GM19240 (cell line): ENCODE results near the gene BCL2L14.

Experiments
- DNase-seq: peaks from one replicate; pipeline ENCODE4 v3.0.0; 2011; ENCODE audit warnings: low spot score; ENCODE audit not compliant: insufficient read length

BCL2L14 gene

DNA sequence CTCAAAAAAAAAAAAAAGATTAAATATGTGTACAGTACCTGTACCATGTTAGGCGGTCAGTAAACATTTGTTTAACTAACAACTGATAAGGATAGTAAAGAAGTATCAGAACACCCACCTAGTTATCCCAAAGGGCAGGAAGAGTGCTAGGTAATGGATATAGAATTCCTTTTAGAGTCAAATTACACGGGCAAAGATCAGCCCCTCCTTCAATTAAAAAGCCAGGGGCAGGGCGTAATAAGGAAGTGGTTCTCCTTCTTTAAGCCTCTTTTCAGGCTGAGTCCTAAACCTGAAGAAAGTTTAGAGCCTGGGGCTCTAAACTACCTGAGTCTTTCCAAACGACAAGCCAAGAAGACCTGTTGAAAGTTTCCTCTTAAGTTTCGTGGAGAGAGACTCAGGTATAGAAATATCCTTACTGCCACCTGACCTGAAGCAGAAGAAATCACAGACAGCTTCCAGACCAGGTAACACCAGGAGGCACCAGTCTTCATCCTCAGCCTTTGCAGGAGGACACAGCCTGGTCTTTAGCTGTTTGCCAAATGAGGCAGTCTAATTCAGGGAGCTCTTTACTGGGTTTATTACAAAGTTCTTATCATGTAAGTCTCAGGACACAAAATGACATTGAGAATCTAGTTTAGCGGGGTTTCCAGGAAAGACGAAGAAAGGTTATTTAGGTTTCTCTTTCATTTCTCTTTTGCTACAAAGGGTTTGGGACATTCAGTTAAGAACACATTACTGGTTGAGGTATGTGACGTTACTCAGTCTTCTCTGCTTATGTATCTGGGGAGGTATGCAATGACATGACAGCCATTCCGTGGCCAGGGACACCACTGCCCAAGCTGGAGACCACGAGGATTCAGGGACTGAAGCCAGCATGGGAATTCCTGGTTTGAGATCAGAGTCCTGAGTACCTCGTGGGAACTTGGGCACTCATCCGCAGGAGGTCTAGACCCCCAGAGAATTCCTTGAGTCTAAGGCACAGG is at the start of gene BCL2L14:
BCL2L14 (plus strand) TSS at position 266 of the 983 bp plus-strand sequence. CDS start 8,367 bp downstream, outside the sequence.
- no peak for DNase-seq

DNA sequence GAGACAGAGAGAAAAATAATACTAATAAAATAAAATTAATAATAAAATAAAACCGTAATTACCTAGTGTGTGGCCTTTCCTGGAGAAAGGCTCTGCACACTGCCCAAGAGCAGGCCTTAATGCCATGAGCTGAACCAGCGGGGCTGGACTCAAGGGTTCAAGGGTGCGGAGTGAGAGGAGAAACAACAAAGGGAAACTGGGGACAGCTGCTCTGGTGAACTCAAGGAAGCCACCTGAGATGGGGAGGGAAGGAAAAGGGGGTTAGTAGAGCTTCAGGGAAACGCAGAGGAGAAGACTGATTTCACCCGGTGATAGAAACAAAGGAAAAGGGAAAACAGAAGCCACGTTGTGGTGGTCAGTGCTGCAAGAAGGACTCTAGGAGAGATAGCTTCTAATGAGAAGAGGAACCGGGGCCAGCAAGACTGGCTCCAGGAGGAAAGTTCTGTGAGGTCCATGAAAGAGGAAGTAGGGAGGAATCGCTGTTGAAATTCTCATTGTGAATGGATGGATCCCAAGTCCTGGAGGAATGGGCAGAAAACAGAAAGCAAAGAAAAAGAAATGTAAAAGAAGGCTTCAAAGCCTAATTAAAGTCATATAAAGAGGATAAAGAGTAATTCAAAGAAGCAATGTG is 48.3 kb upstream of the BCL2L14 start:
- no peak for DNase-seq

DNA sequence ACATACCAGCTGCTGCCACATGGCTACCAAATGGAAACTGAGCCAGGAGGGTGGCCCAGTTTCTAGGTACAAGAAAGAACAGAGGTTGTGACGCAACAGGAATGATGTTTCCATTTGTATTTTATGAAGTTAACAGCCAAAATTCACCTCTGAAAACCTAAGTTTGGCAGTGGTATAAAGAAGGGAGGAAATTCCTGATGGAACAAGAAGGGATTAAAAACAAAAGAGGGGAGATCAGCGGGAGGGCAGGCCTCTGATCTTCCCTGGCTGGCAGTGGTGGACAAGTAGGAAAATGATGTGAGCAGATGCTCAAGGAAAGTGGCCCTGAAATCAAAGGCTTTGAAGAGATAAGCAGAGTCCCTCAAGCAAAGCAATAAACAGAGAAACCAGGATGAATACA is 47.3 kb upstream of the BCL2L14 start:
- DNase-seq = no peak

- no peak for DNase-seq
Measured at GRCh38 chr12:12024911-12025682, 45.6 kb upstream of the BCL2L14 start.

DNA sequence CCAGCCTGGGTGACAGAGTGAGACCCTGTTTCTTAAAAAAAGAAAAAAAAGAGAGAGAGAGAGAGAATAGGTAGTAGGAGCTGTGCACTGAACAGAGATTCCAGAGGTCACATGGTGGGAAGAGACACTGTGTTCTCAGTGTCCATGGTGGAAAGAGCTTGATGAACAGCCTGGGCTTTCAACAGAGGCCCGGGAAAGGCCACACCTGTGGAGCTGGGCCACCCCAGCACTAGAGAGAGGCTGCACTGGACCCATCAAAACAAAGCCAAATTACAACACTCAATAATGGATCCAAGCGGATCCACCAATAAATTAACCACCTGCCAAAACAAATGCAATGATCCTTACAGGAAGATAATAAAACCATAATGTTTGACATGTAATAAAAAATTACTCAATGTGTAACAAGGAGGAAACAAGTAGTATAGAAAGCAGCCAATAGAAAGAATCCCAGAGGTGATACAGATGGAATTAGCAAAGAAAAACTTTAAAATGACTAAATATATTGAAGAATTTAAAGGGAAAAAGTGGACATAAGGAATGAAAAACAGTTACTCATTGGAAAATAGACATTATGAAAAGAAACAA is 44.8 kb upstream of the BCL2L14 start:
- no peak for DNase-seq

- DNase-seq = no peak
Measured at GRCh38 chr12:12028668-12029402, 41.9 kb upstream of the BCL2L14 start.

- DNase-seq = no peak
Measured at GRCh38 chr12:12029653-12030052, 41.1 kb upstream of the BCL2L14 start.

- no peak for DNase-seq
Measured at GRCh38 chr12:12032260-12032791, 38.4 kb upstream of the BCL2L14 start.

DNA sequence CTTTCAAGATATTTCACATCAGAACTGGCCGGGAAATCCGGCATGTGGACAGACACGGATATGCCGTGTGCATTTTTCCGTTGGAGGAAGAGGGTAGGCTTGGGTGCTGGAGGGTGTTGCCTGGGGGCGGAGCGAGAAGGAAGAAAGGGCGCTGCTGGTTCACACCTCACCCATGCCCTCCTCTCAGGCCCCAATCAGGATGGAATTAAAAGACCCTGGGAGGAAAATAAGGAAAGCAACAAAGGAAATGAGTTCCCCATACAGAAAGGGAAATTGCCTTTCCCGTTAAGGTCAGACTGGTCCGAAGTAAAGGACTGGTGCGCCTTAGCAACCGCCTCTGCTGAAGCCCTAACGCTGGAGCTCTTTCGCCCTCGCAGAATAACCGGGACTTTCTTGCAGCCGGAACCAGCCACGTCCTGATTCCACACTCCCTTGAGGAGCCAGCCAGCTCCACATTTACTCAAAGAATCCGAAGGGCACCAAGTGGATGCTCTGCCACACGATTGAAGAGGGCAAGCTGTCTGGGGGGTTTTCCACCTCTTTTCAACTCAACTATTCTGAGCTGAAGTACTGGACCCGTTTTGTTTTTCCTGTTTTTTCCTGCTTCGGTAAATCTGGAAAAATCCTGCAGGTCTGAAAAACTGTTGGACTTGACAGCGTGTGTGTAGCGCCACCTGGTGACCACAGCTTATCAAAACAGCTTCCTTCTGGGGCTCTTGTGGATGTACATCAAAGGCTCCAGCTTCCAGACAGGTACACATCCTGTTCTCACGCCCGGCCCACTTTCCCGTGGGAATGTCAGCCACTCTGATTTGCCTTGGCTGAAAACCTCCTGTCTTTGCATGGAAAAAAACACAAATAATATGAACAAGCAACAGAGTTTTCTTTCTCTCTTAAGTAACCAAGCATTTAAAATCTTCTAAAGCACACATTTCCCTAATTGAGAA is 37.6 kb upstream of the BCL2L14 start:
- no peak for DNase-seq

DNA sequence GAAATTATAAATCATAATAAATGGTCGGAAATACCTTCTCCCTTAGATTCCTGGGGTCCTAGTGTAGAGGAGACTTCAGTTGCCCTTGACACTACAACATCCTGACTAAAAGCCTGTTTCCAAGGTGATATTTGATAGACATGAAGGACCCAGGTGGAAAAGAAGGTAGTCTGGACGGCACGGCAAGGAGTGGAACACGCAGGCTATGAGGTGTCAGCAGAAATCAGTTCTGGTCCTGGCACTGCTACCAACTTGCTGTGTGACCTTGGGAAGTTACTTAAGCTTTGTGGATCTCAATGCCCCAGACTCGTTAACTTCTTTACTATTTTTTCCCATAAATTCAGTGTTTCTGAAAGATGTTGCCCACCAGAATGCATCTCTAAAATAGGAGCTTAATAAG is 36.9 kb upstream of the BCL2L14 start:
- no peak for DNase-seq

- no peak for DNase-seq
Measured at GRCh38 chr12:12034344-12034743, 36.4 kb upstream of the BCL2L14 start.

DNA sequence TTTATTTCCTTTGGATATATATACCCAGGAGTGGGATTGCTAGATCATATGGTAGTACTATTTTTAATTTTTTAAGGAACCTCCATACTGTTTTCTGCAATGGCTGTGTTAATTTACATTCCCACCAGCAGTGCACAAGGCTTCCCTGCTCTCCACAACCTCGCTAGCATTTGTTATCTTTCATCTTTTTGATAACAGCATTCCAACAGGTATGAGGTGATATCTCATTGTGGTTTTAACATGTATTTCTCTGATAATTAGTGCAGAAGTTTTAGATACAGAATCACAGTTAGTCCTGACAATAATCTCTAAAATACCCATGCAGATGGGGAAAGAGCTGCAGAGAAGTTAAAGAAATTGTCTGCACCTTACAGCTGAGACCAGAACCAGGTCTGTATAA is 35.5 kb upstream of the BCL2L14 start:
- no peak for DNase-seq

- DNase-seq = no peak
Measured at GRCh38 chr12:12036901-12037300, 33.8 kb upstream of the BCL2L14 start.

DNA sequence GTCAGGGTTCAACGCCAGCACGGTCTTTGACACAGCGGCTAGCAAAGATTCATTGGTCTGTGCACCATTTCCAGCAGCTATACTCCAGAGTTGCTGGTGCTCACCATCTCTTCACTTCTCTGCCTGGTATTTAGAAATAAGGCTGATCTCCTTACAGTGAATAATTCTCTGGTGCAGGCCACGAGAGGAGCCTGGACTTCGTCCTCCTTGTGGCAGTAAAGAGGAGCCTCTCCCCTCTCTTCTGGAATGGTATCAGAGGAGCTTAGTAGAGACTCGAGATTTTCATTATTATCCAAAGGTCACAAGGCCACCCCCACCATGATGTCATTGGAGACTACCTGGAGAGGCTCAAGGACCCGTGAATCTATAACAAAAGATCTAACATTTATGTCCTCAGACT is 30.8 kb upstream of the BCL2L14 start:
- no peak for DNase-seq

- DNase-seq = no peak
Measured at GRCh38 chr12:12046401-12046800, 24.3 kb upstream of the BCL2L14 start.

- no peak for DNase-seq
Measured at GRCh38 chr12:12047682-12048081, 23.1 kb upstream of the BCL2L14 start.

DNA sequence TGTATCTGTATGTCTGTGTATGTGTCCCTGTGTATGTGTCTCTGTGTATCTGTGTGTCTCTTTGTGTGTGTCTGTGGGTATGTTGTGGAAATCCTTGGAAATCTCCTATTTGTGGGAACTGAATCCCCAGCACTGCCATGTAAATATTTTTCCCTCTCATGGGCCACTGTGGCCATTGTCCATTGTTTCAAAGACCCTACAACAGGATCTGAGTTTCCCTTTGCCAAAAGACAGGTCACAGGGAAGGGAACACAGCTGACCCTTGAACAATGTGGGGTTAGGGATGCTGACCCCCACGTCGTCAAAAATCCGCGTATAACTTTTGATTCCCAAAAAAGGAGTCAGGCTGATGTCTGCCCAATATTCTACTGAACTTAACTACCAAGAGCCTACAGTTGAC is 22.5 kb upstream of the BCL2L14 start:
- DNase-seq = no peak

GRCh38 chr12:12048714-12049113 is 22.0 kb upstream of the BCL2L14 start:
- no peak for DNase-seq

GRCh38 chr12:12051668-12052067 is 19.1 kb upstream of the BCL2L14 start:
- no peak for DNase-seq
